Measurements from ENCODE around the gene TAS2R5.
"Not testable (repeated sequence)": the region's sequence is repeated elsewhere in the genome, so short reads cannot be mapped to it uniquely, and the experiment has no call there.

The TAS2R5 gene, protein sequence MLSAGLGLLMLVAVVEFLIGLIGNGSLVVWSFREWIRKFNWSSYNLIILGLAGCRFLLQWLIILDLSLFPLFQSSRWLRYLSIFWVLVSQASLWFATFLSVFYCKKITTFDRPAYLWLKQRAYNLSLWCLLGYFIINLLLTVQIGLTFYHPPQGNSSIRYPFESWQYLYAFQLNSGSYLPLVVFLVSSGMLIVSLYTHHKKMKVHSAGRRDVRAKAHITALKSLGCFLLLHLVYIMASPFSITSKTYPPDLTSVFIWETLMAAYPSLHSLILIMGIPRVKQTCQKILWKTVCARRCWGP

DNA sequence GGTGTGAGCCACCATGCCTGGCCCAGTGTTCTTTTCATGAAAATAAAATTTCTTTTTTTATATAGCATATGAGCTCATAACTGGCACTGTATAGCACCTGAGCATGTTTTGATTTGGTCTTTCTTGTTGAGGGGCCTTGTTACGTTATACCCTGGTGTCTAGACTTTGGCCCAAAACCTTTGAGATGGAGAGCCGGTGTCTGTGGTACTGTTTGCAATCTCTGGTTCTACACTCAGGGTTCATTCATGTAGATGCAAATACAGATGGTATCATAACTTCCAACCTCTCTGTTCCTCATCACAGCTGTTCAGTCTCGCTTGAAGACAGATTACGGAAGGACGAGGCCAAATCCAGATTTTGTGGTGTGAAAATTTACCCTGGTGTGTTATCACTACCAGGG lies at the start of gene TAS2R5:
TSS of gene TAS2R5 (plus strand) at position 301 of the 400 bp plus-strand sequence. CDS start 145 bp downstream, outside the sequence.
- H3K4me3 ChIP-seq (replicated peaks; ENCODE audit: low read depth, low read length) = no peak within 1 kb of the TSS
- DNase-seq (ENCODE audit: extremely low read depth, insufficient read length) = no peak

DNA sequence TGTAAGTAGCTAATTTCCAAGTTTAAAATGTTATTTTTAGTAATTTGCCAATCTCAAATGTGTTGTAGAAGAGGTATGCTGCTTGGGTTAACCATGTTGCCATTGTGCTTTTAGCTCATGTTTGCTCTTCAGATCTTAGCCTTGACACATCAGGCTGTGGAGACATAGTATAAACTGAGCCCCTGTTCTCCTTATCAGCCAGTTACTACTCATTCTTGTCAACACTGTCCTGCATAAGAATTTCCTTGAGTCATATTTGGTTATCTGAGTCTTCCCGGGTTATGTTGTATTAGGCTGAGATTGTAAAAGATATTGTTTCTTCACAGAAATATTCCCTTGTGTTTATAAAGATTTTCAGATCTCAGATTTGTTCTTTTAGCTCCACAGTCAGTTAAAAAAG lies 47.8 kb upstream of the TAS2R5 start:
- Histone ChIP-seq H3K27me3 (replicated peaks; ENCODE audit: control insufficient read depth, insufficient read depth, low read length) (no peaks in the 10 kb centered on the region), H3K4me3 (replicated peaks; ENCODE audit: low read depth, low read length) (no peak overlapping the region), H3K36me3 (ENCODE audit: control insufficient read depth, insufficient read depth, low read length) (peaks cover 13% of the 10 kb centered on the region)
- TF ChIP-seq CTCF (IDR thresholded peaks at IDR 0.05; ENCODE audit: insufficient read depth, low read length, poor library complexity, severe bottlenecking) = no peak
- DNase-seq (ENCODE audit: extremely low read depth, insufficient read length) = no peak

More for the DNA sequence above, at the start of gene TAS2R5:
- no peaks in the 10 kb centered on the region for H3K27me3 ChIP-seq (replicated peaks; ENCODE audit: control insufficient read depth, insufficient read depth, low read length)
- TF ChIP-seq CTCF (IDR thresholded peaks at IDR 0.05; ENCODE audit: insufficient read depth, low read length, poor library complexity, severe bottlenecking) = no peak
- no peaks in the 10 kb centered on the region; the same call in 1 of the 2 replicates for H3K36me3 ChIP-seq (ENCODE audit: control insufficient read depth, insufficient read depth, low read length)

DNA sequence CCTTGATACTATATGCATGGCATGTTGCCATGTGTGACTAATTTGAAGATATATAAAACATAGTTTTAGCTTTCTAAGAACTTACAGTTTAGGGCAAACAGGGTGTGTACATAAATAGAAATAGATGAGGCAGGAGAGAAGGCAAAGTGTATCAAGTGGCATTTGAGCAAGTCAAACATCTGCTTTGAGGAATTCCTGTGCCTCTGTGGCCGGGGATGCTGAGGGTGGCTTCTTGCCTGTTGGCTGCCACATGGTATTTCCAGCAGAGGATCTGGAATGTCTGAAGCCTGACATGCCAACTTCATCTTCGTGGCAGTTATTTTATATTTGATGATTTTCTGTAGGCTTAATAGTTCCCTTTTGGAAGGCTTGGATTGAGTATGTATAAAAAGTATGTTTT lies 45.9 kb upstream of the TAS2R5 start:
- no peaks in the 10 kb centered on the region for H3K27me3 ChIP-seq (replicated peaks; ENCODE audit: control insufficient read depth, insufficient read depth, low read length)
- DNase-seq (ENCODE audit: extremely low read depth, insufficient read length) = no peak
- H3K36me3 ChIP-seq (ENCODE audit: control insufficient read depth, insufficient read depth, low read length) = peaks cover 15% of the 10 kb centered on the region
- H3K4me3 ChIP-seq (replicated peaks; ENCODE audit: low read depth, low read length) = no peak overlapping the region
- TF ChIP-seq CTCF (IDR thresholded peaks at IDR 0.05; ENCODE audit: insufficient read depth, low read length, poor library complexity, severe bottlenecking) = no peak

DNA sequence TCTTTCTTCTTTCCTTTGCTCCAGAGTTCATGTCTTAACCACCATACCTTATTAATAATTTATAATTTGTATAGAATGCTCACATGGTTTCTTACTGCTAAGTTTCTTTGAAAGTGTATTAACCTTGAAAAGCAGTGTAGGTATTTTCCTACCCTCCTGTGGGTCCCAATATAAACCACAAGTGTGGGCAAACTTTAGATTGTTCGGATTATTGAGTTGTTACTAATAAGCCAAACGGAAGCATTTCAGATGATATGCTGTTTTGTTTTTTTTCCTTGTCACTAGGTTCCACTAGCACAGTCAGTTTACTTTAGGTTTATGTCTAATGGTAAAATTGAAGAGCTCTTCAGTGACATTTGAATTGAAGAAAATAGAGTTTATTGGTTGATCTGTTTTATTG lies 41.6 kb upstream of the TAS2R5 start:
- TF ChIP-seq CTCF (IDR thresholded peaks at IDR 0.05; ENCODE audit: insufficient read depth, low read length, poor library complexity, severe bottlenecking) = no peak
- H3K36me3 ChIP-seq (ENCODE audit: control insufficient read depth, insufficient read depth, low read length) = peaks cover 18% of the 10 kb centered on the region
- DNase-seq (ENCODE audit: extremely low read depth, insufficient read length) = no peak
- no peak overlapping the region for H3K4me3 ChIP-seq (replicated peaks; ENCODE audit: low read depth, low read length)
- no peaks in the 10 kb centered on the region for H3K27me3 ChIP-seq (replicated peaks; ENCODE audit: control insufficient read depth, insufficient read depth, low read length)

DNA sequence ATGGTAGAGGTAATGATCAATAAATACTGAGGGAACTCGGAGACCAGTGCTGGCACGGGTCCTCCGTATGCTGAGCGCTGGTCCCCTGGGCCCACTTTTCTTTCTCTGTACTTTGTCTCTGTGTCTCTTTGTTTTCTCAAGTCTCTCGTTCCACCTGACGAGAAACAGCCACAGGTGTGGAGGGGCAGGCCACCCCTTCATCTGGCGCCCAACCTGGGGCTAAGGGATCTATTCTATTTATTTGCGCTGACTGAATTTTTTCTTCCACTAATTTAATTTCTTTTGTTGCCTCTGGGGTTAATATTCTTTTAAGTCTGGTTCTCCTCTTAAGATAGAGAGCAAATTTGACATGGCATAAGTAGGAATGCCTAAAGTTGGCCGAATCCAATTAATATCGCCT lies 38.1 kb upstream of the TAS2R5 start:
- peaks cover 12% of the 10 kb centered on the region for H3K36me3 ChIP-seq (ENCODE audit: control insufficient read depth, insufficient read depth, low read length)
- not testable (repeated sequence) for DNase-seq (ENCODE audit: extremely low read depth, insufficient read length); H3K4me3 ChIP-seq (replicated peaks; ENCODE audit: low read depth, low read length); H3K27me3 ChIP-seq (replicated peaks; ENCODE audit: control insufficient read depth, insufficient read depth, low read length)

DNA sequence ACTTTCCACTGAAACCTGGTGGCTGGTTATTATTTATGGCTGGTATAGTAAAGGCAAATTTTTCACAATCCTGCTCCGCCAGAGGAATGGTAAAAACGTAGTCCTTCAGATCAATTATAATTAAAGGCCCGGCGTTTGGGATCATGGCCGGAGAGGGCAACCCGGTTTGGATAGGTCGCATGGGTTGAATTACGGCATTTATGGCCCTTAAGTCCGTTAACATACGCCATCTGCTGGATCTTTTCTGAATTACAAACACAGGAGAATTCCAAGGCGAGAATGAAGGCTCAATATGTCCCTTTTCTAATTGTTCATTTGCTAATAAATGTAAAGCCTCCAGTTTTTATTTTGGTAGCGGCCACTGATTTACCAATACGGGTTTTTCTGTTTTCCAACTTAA lies 37.4 kb upstream of the TAS2R5 start:
- no peak for DNase-seq (ENCODE audit: extremely low read depth, insufficient read length)
- Histone ChIP-seq H3K36me3 (ENCODE audit: control insufficient read depth, insufficient read depth, low read length) (peaks cover 14% of the 10 kb centered on the region), H3K4me3 (replicated peaks; ENCODE audit: low read depth, low read length) (no peak overlapping the region), H3K27me3 (replicated peaks; ENCODE audit: control insufficient read depth, insufficient read depth, low read length) (no peaks in the 10 kb centered on the region)
- TF ChIP-seq CTCF (IDR thresholded peaks at IDR 0.05; ENCODE audit: insufficient read depth, low read length, poor library complexity, severe bottlenecking) = peak; percentile 11
